ENCODE measurements around the gene DAP3. TPM values are rescaled to one million over a fixed set of nuclear protein-coding genes. Genes with fewer than 3 reads are reported as not detected.
"Not testable (repeated sequence)": the region's sequence is repeated elsewhere in the genome, so short reads cannot be mapped to it uniquely, and the experiment has no call there.

The DAP3 gene
- total RNA-seq, 1 donor from 2014 or later: 104 TPM

DNA sequence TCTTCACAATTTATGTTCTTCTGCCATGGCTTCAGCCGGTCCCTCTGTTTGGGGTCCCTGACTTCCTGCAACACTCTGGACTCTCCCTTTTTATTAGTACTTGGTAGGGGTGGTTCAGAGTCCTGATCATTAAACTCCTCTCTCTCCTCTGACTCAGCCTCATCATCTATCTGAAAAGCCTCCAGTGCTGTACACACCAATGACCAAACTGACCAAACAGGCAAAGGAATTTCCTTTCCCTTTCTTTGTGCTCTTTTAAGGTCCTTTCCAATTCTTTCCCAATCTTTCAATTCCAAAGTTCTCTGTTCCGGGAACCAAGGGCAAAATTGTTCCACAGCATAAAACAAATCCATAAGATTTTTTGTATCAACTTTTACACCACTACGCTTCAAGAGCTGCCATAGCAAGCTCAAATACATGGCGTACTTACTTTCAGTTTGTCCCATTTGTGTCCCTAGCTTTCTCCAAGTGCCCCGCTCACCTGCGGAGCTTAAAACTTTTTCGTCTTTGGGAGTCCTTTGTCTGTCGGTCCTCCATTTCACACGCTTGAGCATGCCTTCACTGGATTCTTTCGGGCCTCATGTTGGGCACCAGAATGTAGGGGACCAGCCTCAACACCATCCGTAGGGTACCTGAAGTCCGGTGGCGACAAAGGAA is 9.6 kb downstream of the DAP3 start:
- TF ChIP-seq, protein P1, sequence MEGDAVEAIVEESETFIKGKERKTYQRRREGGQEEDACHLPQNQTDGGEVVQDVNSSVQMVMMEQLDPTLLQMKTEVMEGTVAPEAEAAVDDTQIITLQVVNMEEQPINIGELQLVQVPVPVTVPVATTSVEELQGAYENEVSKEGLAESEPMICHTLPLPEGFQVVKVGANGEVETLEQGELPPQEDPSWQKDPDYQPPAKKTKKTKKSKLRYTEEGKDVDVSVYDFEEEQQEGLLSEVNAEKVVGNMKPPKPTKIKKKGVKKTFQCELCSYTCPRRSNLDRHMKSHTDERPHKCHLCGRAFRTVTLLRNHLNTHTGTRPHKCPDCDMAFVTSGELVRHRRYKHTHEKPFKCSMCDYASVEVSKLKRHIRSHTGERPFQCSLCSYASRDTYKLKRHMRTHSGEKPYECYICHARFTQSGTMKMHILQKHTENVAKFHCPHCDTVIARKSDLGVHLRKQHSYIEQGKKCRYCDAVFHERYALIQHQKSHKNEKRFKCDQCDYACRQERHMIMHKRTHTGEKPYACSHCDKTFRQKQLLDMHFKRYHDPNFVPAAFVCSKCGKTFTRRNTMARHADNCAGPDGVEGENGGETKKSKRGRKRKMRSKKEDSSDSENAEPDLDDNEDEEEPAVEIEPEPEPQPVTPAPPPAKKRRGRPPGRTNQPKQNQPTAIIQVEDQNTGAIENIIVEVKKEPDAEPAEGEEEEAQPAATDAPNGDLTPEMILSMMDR (conservative IDR thresholded peaks at IDR 0.05; ENCODE audit: low read depth, low read length): no peak
- no peak overlapping the region for H3K4me3 ChIP-seq (ENCODE audit: low read depth, low read length)
- DNase-seq (ENCODE audit: low read depth): peak; percentile 46

DNA sequence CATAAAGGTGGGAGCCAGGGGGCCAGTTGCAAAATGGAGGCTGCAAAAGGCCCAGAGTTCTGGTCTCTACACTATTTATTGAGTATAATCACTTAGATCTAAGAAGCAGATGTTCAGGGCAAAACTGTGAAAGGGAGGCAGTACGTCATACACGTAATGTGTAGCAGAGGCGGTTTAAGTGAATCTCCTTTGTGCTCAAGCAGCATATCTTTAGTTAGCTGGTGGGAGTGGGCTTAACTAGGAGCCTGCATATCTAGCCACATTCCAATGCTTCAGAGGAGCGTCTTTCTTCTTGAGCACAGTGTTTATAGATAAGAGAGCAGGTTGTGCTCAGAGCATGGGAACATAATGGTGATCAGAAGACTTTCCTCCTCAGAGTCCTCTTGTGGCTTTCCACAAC is 10.2 kb downstream of the DAP3 start:
- not testable (repeated sequence) for DNase-seq (ENCODE audit: low read depth); H3K4me3 ChIP-seq (ENCODE audit: low read depth, low read length)

DNA sequence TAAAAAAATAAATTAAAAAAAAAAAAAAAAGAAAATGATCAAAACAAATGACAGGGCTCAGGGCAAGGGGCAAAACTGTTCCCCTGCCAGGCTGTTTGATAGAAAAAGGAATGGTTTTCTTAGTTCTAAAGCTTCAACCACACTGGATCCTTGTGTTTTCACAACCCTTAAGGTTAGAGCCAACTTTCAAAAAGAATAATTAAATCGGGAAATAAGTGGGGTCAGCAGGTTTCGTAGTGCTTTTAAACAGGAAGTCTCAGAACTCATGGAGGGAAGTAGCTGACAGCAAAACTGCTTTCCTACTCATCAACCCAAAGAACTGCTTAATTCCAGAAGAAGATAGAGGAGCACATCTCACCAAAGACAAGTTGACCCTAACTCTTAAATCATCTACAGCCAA is 12.8 kb downstream of the DAP3 start:
- DNase-seq (ENCODE audit: low read depth); H3K4me3 ChIP-seq (ENCODE audit: low read depth, low read length): not testable (repeated sequence)

DNA sequence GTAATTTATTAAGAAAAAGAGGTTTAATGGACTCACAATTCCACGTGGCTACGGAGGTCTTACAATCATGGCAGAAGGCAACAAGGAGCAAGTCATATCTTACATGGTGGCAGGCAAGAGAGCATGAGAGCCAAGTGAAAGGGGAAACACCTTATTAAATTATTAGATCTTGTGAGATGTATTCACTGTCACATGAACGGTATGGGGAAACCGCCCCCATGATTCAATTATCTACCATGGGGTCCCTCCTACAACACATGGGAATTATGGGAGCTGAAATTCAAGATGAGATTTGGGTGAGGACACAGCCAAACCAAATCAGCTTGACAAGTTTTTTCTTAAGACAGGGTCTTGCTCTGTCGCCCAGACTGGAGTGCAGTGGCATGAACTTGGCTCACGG is 14.3 kb downstream of the DAP3 start:
- no peak overlapping the region for H3K4me3 ChIP-seq (ENCODE audit: low read depth, low read length)
- no peak for DNase-seq (ENCODE audit: low read depth)
- TF ChIP-seq, protein P1 (conservative IDR thresholded peaks at IDR 0.05; ENCODE audit: low read depth, low read length): no peak

DNA sequence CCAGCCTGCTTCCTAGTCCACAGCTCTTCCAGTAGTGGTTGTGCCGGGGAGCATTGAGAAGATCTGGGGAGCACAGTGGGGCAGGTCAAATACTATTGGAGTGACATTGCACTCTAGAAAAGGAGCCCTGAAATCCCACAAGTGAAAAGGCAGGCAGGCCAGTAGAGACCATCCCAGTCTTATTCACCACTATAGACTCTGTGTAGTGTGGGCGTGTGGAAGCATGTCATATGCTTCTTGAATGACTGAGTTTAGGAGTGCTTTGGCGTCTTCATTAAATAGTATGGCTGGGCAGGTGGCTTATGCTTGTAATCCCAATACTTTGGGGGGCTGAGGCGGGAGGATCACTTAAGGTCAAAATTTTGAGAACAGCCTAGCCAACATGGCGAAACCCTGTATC is 15.5 kb downstream of the DAP3 start:
- H3K4me3 ChIP-seq (ENCODE audit: low read depth, low read length); DNase-seq (ENCODE audit: low read depth): not testable (repeated sequence)

DNA sequence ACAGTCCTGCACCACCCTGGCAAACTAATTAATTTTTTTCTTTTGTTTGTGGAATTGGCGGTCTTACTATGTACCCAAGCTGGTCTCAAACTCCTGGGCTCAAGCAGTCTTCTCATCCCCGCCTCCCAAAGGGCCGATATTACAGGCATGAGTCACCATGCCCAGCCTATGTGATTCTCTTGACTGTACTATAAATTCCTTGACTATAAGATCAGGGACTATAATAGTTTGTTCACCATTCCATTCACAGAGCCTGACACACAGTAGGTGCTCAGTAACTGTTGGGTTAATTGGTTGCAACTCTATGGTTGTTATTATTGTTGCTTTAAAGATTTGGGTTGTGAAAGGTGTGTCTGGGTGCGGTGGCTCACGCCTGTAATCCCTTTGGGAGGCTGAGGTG is 17.2 kb downstream of the DAP3 start:
- TF ChIP-seq, protein P1 (conservative IDR thresholded peaks at IDR 0.05; ENCODE audit: low read depth, low read length): no peak
- DNase-seq (ENCODE audit: low read depth): no peak

DNA sequence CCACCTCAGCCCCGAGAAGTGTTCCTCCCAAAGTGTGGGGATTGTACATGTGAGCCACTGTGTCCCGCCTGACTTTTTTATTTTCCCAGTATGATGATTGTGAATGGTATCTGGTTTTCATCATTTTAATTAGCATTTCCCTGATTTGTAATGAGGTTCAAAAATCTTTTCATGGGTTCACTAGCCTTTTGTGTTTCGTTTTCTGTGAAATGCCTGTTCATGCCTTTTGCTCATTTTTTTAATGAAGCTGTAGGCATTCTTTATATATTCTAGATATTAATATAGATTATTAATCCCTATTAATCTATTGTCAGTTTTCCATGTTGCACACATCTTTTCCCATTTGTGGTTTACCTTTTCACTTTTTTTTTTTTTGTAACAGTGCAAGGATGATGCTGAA is 20.5 kb downstream of the DAP3 start:
- TF ChIP-seq, protein P1 (conservative IDR thresholded peaks at IDR 0.05; ENCODE audit: low read depth, low read length): no peak
- no peak overlapping the region for H3K4me3 ChIP-seq (ENCODE audit: low read depth, low read length)
- no peak for DNase-seq (ENCODE audit: low read depth)

More for the DNA sequence above, 17.2 kb downstream of the DAP3 start:
- H3K4me3 ChIP-seq (ENCODE audit: low read depth, low read length): no peak overlapping the region

DNA sequence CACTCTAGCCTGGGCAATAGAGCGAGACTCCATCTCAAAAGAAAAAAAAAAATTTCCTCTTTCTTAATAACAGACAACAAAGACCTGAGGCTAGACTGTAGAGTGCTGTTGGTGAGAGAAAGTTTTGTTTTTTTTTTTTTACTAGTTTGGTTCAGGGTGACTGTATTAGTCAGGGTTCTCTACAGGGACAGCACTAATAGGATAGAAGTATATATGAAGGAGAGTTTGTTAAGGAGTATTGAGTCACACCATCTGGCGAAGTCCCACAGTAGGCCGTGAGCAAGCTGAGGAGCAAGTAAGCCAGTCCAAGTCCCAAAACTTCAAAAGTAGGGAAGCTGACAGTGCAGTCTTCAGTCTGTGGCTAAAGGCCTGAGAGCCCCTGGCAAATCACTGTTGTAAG is 22.6 kb downstream of the DAP3 start:
- not testable (repeated sequence) for H3K4me3 ChIP-seq (ENCODE audit: low read depth, low read length); DNase-seq (ENCODE audit: low read depth)

DNA sequence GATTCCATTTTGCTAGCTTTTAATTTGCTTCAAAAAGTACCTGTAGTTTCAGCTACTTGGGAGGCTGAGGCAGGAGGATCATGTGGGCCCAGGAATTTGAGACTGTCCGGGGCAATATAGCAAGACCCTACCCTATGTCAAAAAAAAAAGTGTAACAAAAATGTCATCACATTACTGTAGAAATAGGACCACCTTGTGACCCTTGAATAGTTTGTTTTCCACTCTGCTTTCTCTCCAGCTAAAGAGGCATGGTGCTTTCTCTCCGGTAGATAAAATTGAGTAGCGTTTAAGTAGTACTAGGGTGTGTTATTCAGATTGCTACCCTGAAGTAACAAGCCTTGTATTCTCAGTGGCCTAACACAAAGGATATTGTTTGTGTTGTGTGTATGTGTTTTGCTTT is 23.7 kb downstream of the DAP3 start:
- TF ChIP-seq, protein P1 (conservative IDR thresholded peaks at IDR 0.05; ENCODE audit: low read depth, low read length): peak; percentile 30
- not testable (repeated sequence) for DNase-seq (ENCODE audit: low read depth); H3K4me3 ChIP-seq (ENCODE audit: low read depth, low read length)

All from epithelial cell of proximal tubule (primary cell).